HCEC 1CT (cell line): ENCODE measurements around the gene MTG2.

Source experiments
- DNase-seq: peaks from one replicate; pipeline ENCODE4 v3.0.0-alpha.2; 2017

Gene MTG2

DNA sequence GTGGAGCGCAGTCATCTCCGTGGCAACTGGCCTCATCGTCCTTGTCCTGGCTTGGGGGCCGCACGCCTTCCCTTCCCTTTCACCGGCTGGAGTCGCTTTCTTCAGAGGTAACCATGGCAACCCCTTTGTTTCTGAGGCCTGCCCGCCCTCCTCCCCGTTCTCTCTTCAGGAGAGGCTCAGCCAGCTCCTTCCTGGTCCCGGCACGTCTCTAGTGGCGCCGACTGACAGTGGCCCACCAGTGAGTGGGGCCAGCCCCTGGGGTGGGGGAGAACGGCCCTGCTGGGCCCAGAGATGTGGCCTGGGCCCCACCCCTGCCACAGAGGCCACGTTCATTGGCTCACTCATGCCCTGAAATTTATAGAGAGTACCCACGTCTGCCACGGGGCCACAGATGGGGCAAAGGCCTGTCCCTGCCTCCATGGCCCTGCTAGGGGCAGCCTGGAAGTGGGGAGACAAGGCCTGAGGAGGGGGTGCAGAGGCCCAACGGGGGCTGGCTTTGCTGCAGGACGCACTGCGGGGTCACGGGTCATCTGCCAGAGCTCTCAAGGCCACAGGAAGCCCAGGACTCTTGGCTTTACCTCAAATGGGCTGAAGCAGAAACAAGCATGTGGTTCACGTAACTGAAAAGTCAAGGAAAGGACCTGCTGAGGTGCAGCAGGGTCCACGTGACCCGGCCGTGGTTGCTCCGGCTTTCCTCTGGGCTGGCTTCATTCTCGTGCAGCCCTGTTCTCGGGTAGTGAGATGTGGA, 54.1 kb downstream of the MTG2 start:
- DNase-seq = no peak

DNA sequence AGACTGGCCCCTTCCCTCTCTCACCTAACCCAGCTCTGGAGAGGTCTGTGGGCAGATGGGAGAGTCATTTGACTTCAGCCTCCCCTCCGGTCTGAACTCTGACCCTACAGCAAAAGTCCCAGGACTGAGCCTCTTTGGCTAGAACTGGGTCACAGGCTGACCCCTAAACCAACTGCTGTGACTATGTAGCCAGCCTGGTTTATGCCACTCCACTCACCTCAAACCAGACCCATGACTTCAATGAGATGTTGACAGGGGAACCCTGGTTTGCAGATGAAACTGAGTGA, 54.6 kb downstream of the MTG2 start:
- no peak for DNase-seq

- peak; percentile 91 for DNase-seq
Measured at GRCh38 chr20:62237801-62238568, 55.2 kb downstream of the MTG2 start, which contains the start of gene OSBPL2. Gene OSBPL2 (plus strand): TSS chr20:62238521. CDS start chr20:62256185, 17,664 bp downstream.

- DNase-seq = no peak
Measured at GRCh38 chr20:62238569-62239277, 55.9 kb downstream of the MTG2 start.

DNA sequence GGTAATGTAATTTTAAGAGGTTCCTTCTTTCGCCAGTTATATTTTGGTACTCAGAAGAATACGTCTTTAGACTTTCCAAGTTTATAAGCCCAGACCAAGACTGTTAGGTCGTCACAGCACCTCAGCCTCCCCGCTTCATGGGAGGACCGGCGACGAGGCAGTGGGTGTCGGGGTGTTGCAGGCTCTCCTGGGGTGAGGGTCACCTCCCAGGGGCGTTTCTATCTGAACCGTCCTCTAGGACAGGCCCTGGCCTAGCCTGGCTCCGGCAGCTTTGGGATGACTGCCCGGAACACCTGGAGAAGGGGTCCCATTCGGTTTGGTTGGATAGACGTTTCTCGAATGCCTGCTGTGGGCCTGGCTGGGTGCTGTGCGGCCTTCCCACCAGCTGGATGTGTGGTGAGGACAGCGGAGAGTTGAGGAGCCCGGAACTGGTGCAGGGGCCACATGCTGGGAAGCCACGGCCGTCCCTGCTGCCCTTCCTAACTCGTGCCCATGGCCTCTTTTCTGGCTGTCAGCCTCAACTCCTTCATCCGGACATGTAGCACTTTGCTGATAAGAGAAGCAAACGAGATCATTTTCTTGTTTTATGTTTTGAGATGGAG, 56.6 kb downstream of the MTG2 start:
- DNase-seq = no peak

DNA sequence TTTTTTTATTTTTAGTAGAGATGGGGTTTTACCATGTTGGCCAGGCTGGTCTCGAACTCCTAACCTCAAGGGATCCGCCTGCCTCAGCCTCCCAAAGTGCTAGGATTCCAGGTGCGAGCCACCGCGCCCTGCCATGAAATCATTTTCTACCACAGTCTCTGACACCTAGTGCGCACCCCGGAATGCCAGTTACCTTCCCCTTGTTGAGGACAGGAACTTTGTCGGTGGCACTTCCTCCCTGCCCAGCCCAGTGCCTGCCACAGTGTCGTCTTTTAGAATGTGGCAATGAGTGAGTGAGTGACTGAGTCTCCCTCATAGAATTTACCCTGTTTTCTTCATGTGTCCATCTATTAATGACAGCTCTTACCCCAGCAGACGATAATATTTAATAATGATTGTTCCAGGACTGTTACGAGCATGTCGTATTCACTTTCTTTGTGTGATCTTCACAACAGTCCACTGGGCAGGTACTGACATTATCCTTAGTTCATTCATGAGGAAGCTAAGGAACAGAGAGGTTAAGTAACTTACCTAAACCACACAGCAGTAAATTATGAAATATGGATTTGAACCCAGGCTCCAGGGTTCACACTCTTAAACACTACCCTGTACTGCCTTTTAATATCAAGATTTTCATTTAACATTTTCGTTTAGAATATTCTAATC, 57.3 kb downstream of the MTG2 start:
- DNase-seq = no peak

GRCh38 chr20:62241506-62241905, 58.7 kb downstream of the MTG2 start:
- DNase-seq = no peak

DNA sequence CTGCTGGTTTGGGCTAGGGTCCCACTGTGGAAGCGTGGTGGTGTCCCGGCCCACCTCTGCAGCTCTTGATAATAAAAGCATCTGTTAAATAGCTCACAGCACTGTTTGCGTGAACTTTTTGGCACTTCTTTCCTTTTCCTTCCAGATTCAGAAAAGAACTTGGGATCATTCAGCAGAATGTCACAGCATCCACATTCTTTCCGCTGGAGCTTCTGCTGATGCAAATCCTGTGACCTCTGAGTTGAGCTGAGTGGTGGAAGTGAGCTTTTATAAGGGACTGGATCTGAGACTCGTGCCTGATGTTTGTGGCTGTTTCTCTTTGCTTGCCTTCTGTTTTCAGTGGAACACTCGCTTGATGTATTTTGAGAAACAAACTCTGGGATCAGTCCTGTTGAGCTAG, 59.3 kb downstream of the MTG2 start:
- no peak for DNase-seq

- no peak for DNase-seq
Measured at GRCh38 chr20:62243106-62243505, 60.3 kb downstream of the MTG2 start.

GRCh38 chr20:62243906-62244515, 61.2 kb downstream of the MTG2 start:
- no peak for DNase-seq

- no peak for DNase-seq
Measured at GRCh38 chr20:62244644-62245108, 61.8 kb downstream of the MTG2 start.

- no peak for DNase-seq
Measured at GRCh38 chr20:62245911-62246280, 63.1 kb downstream of the MTG2 start.

GRCh38 chr20:62246431-62246830, 63.6 kb downstream of the MTG2 start:
- no peak for DNase-seq

DNA sequence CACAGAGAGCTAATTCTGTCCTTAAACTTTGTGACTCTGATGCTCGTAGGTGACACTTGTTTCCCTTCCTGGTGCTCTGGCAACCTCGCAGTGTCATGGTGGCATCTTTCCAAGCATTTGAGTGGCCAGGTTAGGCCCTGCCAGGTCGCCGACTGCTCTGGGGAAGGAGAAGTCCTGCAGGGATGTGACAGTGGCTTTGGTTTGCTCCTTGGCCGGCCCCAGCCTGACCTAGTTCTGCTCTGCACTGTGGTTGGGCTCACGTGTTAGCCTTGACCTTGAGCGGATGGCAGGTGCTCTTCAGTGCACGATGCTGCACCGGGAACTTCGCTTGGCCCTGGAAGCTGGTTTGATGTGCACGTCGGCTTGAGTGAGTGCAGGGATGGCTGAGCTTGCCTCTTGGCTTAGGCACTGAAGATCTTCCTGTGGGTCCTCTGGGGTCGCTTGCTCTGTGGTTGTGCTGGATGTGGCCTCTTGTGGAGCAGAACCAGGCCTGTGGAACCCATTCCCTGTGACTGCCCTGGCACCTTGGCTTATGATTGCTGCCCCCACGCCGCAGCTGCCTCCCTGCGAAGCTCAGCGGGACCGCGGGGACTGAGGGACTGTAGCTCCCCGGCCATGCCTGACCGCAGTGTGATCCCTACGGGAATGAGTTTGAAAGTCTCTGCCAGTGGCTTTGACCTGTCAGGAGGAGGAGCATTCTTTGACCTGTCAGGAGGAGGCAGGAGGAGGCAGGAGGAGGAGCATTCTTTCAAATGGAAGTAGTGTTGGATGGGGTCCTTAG, 64.2 kb downstream of the MTG2 start:
- DNase-seq = no peak

DNA sequence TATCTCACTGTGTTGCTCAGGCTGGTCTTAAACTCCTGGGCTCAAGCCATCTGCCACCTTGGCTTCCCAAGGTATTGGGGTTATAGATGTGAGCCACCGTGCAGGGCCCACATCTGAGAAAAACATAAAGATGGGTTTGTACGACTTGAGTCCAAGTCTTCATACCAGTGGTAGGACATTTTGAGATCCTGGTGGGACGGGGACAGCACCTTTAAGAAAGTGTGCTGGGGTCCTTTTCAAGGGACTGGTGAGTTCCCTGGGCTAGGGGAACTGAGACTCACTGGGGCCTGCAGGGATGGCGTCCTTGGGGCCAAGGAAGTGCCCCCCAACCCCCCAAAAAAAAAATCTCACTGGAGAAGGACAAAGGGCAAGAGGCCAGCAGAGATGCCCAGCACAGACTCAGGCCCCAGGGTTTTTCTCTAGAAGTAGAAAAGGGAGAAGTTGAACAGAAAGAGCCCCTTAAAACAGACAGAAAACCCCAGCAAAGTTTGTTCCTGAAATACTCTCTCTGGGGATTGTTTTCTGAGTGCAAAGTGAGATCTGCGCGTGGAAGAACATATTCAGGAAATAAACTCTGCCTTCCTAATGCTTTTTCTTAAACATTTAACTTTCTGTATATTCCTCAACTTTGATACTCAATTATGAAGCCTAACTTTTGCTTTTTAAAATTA, 66.2 kb downstream of the MTG2 start:
- no peak for DNase-seq

DNA sequence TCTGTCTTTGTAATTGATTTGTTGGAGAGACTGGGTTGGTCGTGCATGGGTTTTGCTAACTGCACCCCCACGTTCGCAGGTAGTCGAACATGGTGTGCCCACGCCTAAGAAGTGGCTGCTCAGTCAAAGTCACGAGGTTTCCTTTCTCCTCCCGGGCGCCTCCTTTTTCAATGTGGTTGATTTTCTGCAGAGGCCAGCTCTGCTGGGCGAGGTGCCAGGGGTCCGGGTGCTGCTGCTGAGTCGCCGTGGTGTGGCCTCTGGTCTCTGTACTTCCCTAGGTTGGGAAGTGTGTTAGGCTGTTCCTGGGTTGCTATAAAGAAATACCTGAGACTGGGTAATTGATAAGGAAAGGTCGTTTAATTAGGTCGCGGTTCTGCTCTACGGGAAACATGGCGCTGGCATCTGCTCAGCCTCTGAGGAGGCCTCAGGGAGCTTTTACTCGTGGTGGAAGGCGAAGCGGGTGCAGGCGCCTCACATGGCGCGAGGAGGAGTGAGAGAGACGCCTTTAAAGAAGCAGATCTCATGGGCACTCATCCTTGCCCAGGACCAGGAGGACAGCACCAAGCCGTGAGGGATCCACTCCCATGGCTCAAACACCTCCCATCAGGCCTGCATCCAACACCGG, 69.6 kb downstream of the MTG2 start:
- peak; percentile 61 for DNase-seq
